Measurements from ENCODE around the gene BCL11A. TPM values are rescaled to one million over a fixed set of nuclear protein-coding genes. Genes with fewer than 3 reads are reported as not detected.

BCL11A gene
- polyA plus RNA-seq, 1 donor (not counting 4 experiments of a cell fraction or from before 2014, with no cell fraction given) = 5.0 TPM

DNA sequence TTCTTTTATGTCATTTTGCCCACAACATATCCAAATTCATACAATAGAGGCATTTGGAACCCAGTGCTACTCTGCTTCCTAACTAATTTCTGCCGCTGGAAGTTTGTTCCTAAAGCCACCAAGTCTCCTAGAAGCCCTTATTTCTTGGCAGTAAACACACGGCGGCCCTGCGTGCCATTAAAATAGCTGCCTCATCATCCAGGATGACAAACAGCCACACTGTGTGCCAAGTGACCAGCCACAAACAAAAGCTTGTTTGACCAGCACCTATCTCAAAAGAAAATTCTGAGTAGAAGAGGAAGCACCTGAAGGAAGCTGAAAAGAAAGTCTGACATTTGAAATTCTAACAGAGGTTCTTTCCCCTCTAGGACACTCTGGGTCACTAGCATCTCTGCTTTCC, 64.2 kb downstream of the BCL11A start:
- no peak for TF ChIP-seq EZH2 (IDR thresholded peaks at IDR 0.05; ENCODE audit: low read length)
- TF ChIP-seq, protein P1, sequence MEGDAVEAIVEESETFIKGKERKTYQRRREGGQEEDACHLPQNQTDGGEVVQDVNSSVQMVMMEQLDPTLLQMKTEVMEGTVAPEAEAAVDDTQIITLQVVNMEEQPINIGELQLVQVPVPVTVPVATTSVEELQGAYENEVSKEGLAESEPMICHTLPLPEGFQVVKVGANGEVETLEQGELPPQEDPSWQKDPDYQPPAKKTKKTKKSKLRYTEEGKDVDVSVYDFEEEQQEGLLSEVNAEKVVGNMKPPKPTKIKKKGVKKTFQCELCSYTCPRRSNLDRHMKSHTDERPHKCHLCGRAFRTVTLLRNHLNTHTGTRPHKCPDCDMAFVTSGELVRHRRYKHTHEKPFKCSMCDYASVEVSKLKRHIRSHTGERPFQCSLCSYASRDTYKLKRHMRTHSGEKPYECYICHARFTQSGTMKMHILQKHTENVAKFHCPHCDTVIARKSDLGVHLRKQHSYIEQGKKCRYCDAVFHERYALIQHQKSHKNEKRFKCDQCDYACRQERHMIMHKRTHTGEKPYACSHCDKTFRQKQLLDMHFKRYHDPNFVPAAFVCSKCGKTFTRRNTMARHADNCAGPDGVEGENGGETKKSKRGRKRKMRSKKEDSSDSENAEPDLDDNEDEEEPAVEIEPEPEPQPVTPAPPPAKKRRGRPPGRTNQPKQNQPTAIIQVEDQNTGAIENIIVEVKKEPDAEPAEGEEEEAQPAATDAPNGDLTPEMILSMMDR (optimal IDR thresholded peaks at IDR 0.05 in 1 of 3, IDR thresholded peaks at IDR 0.05 in 1 of 3, conservative IDR thresholded peaks at IDR 0.05 in 1 of 3; ENCODE audit: extremely low read depth in 1 of 3, insufficient read depth in 2 of 3, low read length in 3 of 3) = no peak
- no peaks in the 10 kb centered on the region for H3K9me1 ChIP-seq (ENCODE audit: control insufficient read depth, extremely low read depth, insufficient read depth, low read length)
- no peak overlapping the region for H3K9ac ChIP-seq (ENCODE audit: control insufficient read depth, extremely low read depth, insufficient read depth, low read length)
- no peaks in the 10 kb centered on the region for H3K27me3 ChIP-seq (ENCODE audit: control insufficient read depth, extremely low read depth, insufficient read depth, low read length)
- DNase-seq (ENCODE audit: low read depth, low spot score) (no peak), FAIRE-seq (no peak)
- H2AFZ ChIP-seq (ENCODE audit: control insufficient read depth, low read length) = no peak overlapping the region
- no peaks in the 10 kb centered on the region for H3K9me3 ChIP-seq (ENCODE audit: control insufficient read depth, low read depth, low read length)
- no peaks in the 10 kb centered on the region for H3K36me3 ChIP-seq (ENCODE audit: control insufficient read depth in 2 of 2, extremely low read depth in 1 of 2, insufficient read depth in 2 of 2, low read length in 2 of 2)
- H3K4me1 ChIP-seq (ENCODE audit: control insufficient read depth, extremely low read depth, insufficient read depth, low read length) = peaks cover 1% of the 10 kb centered on the region
- H3K4me3 ChIP-seq (ENCODE audit: control insufficient read depth in 2 of 3, extremely low read depth in 1 of 3, insufficient read depth in 2 of 3, low read depth in 1 of 3, low read length in 3 of 3) = no peak overlapping the region
- no peak overlapping the region for H3K27ac ChIP-seq (ENCODE audit: control insufficient read depth, insufficient read depth, low read length)
- H4K20me1 ChIP-seq (ENCODE audit: control insufficient read depth, extremely low read depth, insufficient read depth, low read length) = no peaks in the 10 kb centered on the region
- no peak overlapping the region for H3K4me2 ChIP-seq (ENCODE audit: control insufficient read depth, extremely low read depth, insufficient read depth, low read depth, low read length)
- H3K79me2 ChIP-seq (ENCODE audit: control insufficient read depth, insufficient read depth, low read length) = no peaks in the 10 kb centered on the region
- dilution Hi-C loops (cut with MboI; ENCODE audit: extremely low pct_ligation_motif_present, low sequenced_read_pairs) = no loop called here

GRCh38 chr2:60488291-60488690, 65.2 kb downstream of the BCL11A start:
- Histone ChIP-seq H3K4me1 (ENCODE audit: control insufficient read depth, extremely low read depth, insufficient read depth, low read length) (peaks cover 9% of the 10 kb centered on the region), H3K36me3 (ENCODE audit: control insufficient read depth in 2 of 2, extremely low read depth in 1 of 2, insufficient read depth in 2 of 2, low read length in 2 of 2) (peaks cover 0 to 1% of the 10 kb centered on the region in 2 experiments), H3K9me1 (ENCODE audit: control insufficient read depth, extremely low read depth, insufficient read depth, low read length) (no peaks in the 10 kb centered on the region), H3K9me3 (ENCODE audit: control insufficient read depth, low read depth, low read length) (no peaks in the 10 kb centered on the region), H3K9ac (ENCODE audit: control insufficient read depth, extremely low read depth, insufficient read depth, low read length) (no peak overlapping the region), H3K79me2 (ENCODE audit: control insufficient read depth, insufficient read depth, low read length) (no peaks in the 10 kb centered on the region), H3K27ac (ENCODE audit: control insufficient read depth, insufficient read depth, low read length) (no peak overlapping the region), H3K4me3 (ENCODE audit: control insufficient read depth in 2 of 3, extremely low read depth in 1 of 3, insufficient read depth in 2 of 3, low read depth in 1 of 3, low read length in 3 of 3) (no peak overlapping the region), H4K20me1 (ENCODE audit: control insufficient read depth, extremely low read depth, insufficient read depth, low read length) (no peaks in the 10 kb centered on the region), H3K4me2 (ENCODE audit: control insufficient read depth, extremely low read depth, insufficient read depth, low read depth, low read length) (no peak overlapping the region), H2AFZ (ENCODE audit: control insufficient read depth, low read length) (no peak overlapping the region), H3K27me3 (ENCODE audit: control insufficient read depth, extremely low read depth, insufficient read depth, low read length) (no peaks in the 10 kb centered on the region)
- no peak for FAIRE-seq
- no peak for TF ChIP-seq EZH2 (IDR thresholded peaks at IDR 0.05; ENCODE audit: low read length)
- TF ChIP-seq, protein P1 (optimal IDR thresholded peaks at IDR 0.05 in 1 of 3, IDR thresholded peaks at IDR 0.05 in 1 of 3, conservative IDR thresholded peaks at IDR 0.05 in 1 of 3; ENCODE audit: extremely low read depth in 1 of 3, insufficient read depth in 2 of 3, low read length in 3 of 3) = no peak
- DNase-seq (ENCODE audit: low read depth, low spot score) = no peak
- dilution Hi-C loops (cut with MboI; ENCODE audit: extremely low pct_ligation_motif_present, low sequenced_read_pairs) = no loop called here

Measured in keratinocyte (primary cell).